Smooth muscle cell (in vitro differentiated cells): ENCODE data around the gene NRP1. TPM values are rescaled to one million over a fixed set of nuclear protein-coding genes. Genes with fewer than 3 reads are reported as not detected.

Experiments used
- DNase-seq: peaks from one replicate; lab custom pipeline; 2025; ENCODE audit not compliant: unreplicated experiment; lab: John Stamatoyannopoulos, UW
- H2AFZ ChIP-seq: fragments of 200-600 bp; sonication (generic); 2 replicates; pipeline ENCODE4 v1.6.0; 2016; ENCODE audit warnings: antibody characterized with exemption, low read depth, mild to moderate bottlenecking
- H3F3A ChIP-seq: fragments of 200-600 bp; sonication (generic); 2 replicates; pipeline ENCODE4 v1.6.0; 2017; ENCODE audit warnings: antibody characterized with exemption, low read depth
- H3K27ac ChIP-seq: fragments of 200-600 bp; sonication (generic); 2 replicates; pipeline ENCODE4 v1.5.1; 2016; ENCODE audit warnings: low read depth, mild to moderate bottlenecking
- H3K27me3 ChIP-seq: fragments of 200-600 bp; sonication (generic); 2 replicates; pipeline ENCODE4 v1.6.1; 2016; ENCODE audit warnings: low read depth, mild to moderate bottlenecking
- H3K36me3 ChIP-seq: fragments of 200-600 bp; sonication (generic); 2 replicates; pipeline ENCODE4 v1.5.1; 2016; ENCODE audit warnings: low read depth
- H3K4me1 ChIP-seq: fragments of 200-600 bp; sonication (generic); 2 replicates; pipeline ENCODE4 v1.5.1; 2016; ENCODE audit warnings: low read depth
- H3K4me2 ChIP-seq: fragments of 200-600 bp; sonication (generic); 2 replicates; pipeline ENCODE4 v1.6.0; 2016; ENCODE audit warnings: mild to moderate bottlenecking
- H3K4me3 ChIP-seq: fragments of 200-600 bp; sonication (generic); 2 replicates; pipeline ENCODE4 v1.5.1; 2016; ENCODE audit warnings: mild to moderate bottlenecking
- H3K79me2 ChIP-seq: fragments of 200-600 bp; sonication (generic); 2 replicates; pipeline ENCODE4 v1.6.0; 2016; ENCODE audit warnings: low read depth, mild to moderate bottlenecking
- H3K9ac ChIP-seq: fragments of 200-600 bp; sonication (generic); 2 replicates; pipeline ENCODE4 v1.6.0; 2016; ENCODE audit warnings: low read depth
- H3K9me3 ChIP-seq: fragments of 200-600 bp; sonication (generic); replicated peaks from 2 replicates; pipeline ENCODE4 v1.5.1; 2016; ENCODE audit warnings: low read depth
- H4K20me1 ChIP-seq: fragments of 200-600 bp; sonication (generic); 2 replicates; pipeline ENCODE4 v1.6.0; 2016; ENCODE audit warnings: low read depth
- WGBS: methylation state at CpG from one replicate; pipeline ENCODE4 v1.1.7; 2016; ENCODE audit warnings: low lambda C conversion rate; 5-methylcytosine and 5-hydroxymethylcytosine counted together
- polyA plus RNA-seq: library from polyadenylated mRNA; unstranded; fragments of >200 nt; fragmentation: Nextera tagmentation; extraction: Ambion mirVana; gene quantifications from 2 replicates; pipeline ENCODE4 v1.2.1, GENCODE V29; 2016
- total RNA-seq: library from RNA; depleted of rRNA; stranded (reverse); fragments of >200 nt; gene quantifications from 2 replicates; pipeline ENCODE4 v1.2.3, GENCODE V29; 2014
- TF ChIP-seq, protein P1 (sequence below): fragments of 200-600 bp; sonication (generic); IDR thresholded peaks from 2 replicates; pipeline ENCODE4 v1.5.1; 2017; ENCODE audit warnings: borderline replicate concordance, mild to moderate bottlenecking, antibody characterized with exemption; ENCODE audit not compliant: insufficient read depth, poor library complexity, severe bottlenecking

The NRP1 gene
- total and polyA plus RNA-seq, 2 experiments from 2014 or later, result 74.8 to 80.4 TPM

- Histone ChIP-seq H3K79me2 (no peaks in the 10 kb centered on the region), H3K27ac (peak overlapping the region; percentile 64), H3K27me3 (no peaks in the 10 kb centered on the region), H3K9me3 (no peaks in the 10 kb centered on the region), H3K36me3 (no peaks in the 10 kb centered on the region), H3K9ac (no peak overlapping the region), H3K4me3 (no peak overlapping the region), H3K4me1 (no peaks in the 10 kb centered on the region), H3K4me2 (no peak overlapping the region), H4K20me1 (no peaks in the 10 kb centered on the region), H3F3A (no peaks in the 10 kb centered on the region), H2AFZ (no peak overlapping the region)
- DNase-seq, result no peak
- TF ChIP-seq, protein P1, sequence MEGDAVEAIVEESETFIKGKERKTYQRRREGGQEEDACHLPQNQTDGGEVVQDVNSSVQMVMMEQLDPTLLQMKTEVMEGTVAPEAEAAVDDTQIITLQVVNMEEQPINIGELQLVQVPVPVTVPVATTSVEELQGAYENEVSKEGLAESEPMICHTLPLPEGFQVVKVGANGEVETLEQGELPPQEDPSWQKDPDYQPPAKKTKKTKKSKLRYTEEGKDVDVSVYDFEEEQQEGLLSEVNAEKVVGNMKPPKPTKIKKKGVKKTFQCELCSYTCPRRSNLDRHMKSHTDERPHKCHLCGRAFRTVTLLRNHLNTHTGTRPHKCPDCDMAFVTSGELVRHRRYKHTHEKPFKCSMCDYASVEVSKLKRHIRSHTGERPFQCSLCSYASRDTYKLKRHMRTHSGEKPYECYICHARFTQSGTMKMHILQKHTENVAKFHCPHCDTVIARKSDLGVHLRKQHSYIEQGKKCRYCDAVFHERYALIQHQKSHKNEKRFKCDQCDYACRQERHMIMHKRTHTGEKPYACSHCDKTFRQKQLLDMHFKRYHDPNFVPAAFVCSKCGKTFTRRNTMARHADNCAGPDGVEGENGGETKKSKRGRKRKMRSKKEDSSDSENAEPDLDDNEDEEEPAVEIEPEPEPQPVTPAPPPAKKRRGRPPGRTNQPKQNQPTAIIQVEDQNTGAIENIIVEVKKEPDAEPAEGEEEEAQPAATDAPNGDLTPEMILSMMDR, result no peak
- 59% methylated on average over 11 of the region's 11 CpGs for WGBS
Measured at GRCh38 chr10:33134011-33134751, 200.3 kb downstream of the NRP1 start.

- TF ChIP-seq, protein P1, result no peak
- DNase-seq, result no peak
- Histone ChIP-seq H3K9me3 (no peaks in the 10 kb centered on the region), H3K36me3 (no peaks in the 10 kb centered on the region), H3K27me3 (no peaks in the 10 kb centered on the region), H3F3A (no peaks in the 10 kb centered on the region), H3K4me2 (no peak overlapping the region), H3K9ac (no peak overlapping the region), H3K79me2 (no peaks in the 10 kb centered on the region), H3K4me3 (no peak overlapping the region), H4K20me1 (no peaks in the 10 kb centered on the region), H2AFZ (no peak overlapping the region), H3K4me1 (peaks cover 5% of the 10 kb centered on the region), H3K27ac (peak overlapping the region; percentile 3)
Measured at GRCh38 chr10:33133557-33133956, 200.9 kb downstream of the NRP1 start.

DNA sequence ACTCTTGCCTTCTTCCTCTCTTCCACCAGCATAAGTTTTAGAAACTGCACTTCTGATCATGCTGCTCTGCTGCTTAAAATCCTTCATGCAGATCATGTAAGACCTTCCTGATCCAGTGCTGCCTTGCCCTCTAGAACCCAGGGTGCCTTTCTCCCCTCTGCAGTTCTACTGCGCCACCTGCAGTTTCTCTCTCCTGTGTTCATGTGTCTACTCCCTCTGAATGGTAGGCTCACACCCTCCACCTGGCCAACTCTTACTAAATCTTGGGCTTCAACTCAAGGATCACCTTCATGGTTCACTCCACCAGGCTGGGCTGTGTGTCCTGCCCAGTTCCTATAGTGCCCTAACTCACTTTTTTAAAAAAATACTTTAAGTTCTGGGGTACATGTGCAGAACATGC lies 201.8 kb downstream of the NRP1 start:
- no peak overlapping the region for H3K9ac ChIP-seq
- H3K36me3 ChIP-seq, result no peaks in the 10 kb centered on the region
- TF ChIP-seq, protein P1, result no peak
- H3K9me3 ChIP-seq, result no peaks in the 10 kb centered on the region
- WGBS, result 94% methylated on average over 1 of the region's 1 CpG
- H3K27me3 ChIP-seq, result no peaks in the 10 kb centered on the region
- DNase-seq, result no peak
- no peaks in the 10 kb centered on the region for H3K79me2 ChIP-seq
- no peak overlapping the region for H3K4me2 ChIP-seq
- no peak overlapping the region for H3K27ac ChIP-seq
- no peak overlapping the region for H2AFZ ChIP-seq
- no peaks in the 10 kb centered on the region for H4K20me1 ChIP-seq
- no peaks in the 10 kb centered on the region for H3F3A ChIP-seq
- H3K4me1 ChIP-seq, result peaks cover 5% of the 10 kb centered on the region
- H3K4me3 ChIP-seq, result no peak overlapping the region

DNA sequence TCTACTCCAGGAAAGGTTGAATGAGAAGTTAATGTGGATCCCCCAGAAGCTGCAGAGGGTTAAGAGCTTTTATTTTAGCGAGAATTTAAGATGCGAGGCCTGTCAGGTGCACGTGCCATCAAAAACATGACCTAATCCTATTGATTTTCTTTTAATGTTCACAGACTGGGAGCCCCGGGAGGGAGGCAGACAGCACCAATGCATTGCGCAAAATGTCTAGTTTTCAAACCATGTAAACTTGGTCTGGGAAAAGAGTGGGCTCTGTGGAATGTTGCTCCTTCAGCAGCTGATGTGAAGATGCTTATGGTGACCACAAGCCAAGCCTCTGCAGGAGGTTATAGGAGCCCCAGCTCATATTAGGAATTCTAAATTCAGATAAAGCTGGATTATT lies 204.5 kb downstream of the NRP1 start:
- Histone ChIP-seq H4K20me1 (no peaks in the 10 kb centered on the region), H2AFZ (no peak overlapping the region), H3K27ac (peak overlapping the region; percentile 97), H3F3A (peaks cover 12% of the 10 kb centered on the region), H3K27me3 (no peaks in the 10 kb centered on the region), H3K79me2 (no peaks in the 10 kb centered on the region), H3K4me2 (peak overlapping the region; percentile 33), H3K36me3 (no peaks in the 10 kb centered on the region), H3K4me3 (no peak overlapping the region), H3K9ac (peak overlapping the region; percentile 84), H3K4me1 (peaks cover 9% of the 10 kb centered on the region), H3K9me3 (no peaks in the 10 kb centered on the region)
- no peak for DNase-seq
- TF ChIP-seq, protein P1, result no peak
- 36% methylated on average over 5 of the region's 5 CpGs for WGBS
